Right lung (tissue), 5 donors: ENCODE results near the gene ASTN2. TPM values are rescaled to one million over a fixed set of nuclear protein-coding genes. Genes with fewer than 3 reads are reported as not detected.

Experiments
- DNase-seq, 2 donors: peaks; one replicate each; pipeline ENCODE4 v3.0.0-alpha.2; 2013
- polyA plus RNA-seq, 5 donors: library from polyadenylated mRNA; unstranded; fragments of 120-200 nt; gene quantifications; one replicate each; pipeline versions ENCODE4 v1.2.1 to v1.2.3, GENCODE V29; 2013; ENCODE audit warnings: inconsistent platforms in 1 of 5, low replicate concordance in 1 of 5; ENCODE audit not compliant: insufficient read length in 5 of 5, insufficient read depth in 1 of 5

Gene ASTN2
- polyA plus RNA-seq, 5 donors: 4.4 to 5.2 (median 4.8) TPM

DNA sequence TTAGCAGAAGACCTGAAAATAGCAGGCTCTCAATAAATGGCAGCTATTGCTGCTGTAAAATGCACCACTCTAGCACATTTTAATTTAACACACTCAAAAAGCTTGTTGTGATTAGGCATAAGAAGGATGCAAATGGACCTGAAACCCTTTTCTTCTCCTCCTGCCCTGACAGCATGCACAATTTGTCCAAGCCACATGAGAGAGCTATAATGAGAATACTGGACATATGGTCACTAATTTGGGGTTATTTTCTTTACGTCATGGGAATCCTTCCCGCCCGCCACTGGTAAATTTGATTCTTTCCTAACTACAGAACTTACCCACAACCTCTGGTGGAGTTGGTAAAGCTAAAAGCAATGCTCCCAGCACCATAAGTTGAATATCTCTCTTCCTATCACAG is 665.7 kb downstream of the ASTN2 start:
- no peak for DNase-seq

DNA sequence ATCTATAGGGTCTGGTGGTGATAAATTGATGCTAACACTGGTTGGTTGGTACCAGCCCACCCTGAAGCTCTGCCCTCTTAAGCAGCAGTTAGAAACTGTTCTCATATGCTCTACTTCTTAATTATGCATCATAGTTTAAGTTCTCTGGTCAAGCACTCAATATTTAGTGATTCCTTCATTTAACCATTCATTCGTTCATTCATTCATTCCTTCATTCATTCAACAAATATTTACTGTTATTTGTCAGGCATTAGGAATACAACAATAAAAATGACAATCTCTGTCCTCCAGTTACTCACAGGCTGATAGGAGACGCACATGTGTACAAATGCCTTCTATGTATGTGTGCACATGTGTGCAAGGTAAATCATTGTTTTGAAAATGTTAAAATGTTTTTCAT is 673.1 kb downstream of the ASTN2 start:
- DNase-seq: no peak

DNA sequence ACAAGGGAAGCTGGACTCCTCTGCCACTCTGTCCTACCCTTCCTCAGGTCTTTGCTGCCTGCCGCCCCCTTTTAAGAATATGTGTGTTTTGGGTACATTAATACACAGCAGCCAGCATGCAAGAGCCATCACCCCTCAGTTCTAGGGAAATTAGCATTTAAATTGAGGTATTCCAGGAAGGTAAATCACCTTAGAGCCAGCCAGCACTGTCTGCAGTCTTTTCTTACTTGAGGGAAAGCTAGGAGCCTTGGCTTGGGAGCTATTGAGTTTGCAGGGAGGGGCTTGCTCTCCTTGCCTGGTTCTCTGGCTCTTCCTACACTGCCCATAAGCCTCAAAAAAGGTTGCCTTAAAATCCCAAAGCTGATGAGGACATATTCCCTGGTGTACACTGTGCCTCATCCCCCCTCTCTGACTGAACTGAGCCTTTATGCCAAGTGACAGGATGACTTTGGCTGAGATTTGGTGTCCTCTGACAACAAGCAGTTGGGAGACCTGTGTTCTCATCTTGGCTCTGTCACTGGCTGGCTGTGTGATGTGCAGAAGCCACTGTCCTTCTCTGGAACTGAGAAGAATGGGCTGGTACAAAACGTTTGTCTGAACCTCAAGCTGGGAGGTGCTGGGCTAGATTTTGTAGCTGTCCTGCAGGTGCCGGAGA is 673.6 kb downstream of the ASTN2 start:
- no peak for DNase-seq

DNA sequence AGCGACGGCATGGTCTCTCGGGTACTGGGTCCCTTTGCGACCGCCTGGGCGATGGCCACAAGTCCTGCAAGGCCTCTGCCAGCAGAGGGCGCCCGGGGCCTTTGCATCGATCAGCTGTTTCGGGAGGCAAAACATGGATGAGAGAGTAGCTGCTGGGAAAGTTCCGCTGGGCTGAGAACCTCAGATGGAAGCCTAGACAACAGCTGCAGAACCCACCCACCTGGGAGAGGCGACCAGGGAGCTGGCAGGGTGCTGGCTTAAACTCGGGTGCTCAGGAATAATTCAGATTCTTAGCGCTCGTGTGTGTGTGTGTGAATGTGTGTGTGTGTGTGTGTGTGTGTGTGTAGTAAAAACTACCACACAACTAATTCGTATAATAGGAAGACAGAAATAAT is 677.7 kb downstream of the ASTN2 start:
- DNase-seq: peak; percentile 64 to 75

- no peak for DNase-seq
Measured at GRCh38 chr9:116736399-116737151, 678.3 kb downstream of the ASTN2 start.

DNA sequence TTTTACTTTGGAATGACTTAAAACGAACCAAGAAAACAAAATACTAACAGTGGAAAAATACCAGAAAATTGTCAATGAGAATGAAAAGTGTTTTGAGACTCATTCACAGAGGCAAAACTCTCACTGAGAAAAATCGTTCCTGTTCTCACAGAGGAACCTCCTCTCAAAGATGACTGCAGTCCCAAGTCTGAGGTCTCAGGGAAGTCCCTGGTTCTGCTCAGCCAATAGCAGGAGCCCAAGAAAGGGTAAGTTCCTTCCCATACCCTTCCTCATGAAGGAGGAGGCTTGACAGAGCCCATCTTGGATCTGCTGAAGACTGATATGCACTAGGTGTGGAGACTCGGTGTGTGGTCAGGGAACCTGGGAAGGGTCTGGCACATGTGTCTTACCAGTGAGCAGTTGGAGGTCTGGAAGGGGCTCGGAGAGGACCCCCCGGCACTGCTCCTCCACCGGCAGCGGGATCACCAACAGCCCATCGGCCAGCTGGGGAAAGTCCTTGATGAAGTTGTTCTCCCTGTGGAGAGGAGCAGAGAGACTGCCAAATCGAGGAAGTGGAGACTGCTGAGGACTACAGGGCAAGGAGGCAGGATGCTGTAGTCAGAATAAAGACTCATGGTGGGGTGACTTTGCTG is 681.7 kb downstream of the ASTN2 start:
- DNase-seq: no peak

DNA sequence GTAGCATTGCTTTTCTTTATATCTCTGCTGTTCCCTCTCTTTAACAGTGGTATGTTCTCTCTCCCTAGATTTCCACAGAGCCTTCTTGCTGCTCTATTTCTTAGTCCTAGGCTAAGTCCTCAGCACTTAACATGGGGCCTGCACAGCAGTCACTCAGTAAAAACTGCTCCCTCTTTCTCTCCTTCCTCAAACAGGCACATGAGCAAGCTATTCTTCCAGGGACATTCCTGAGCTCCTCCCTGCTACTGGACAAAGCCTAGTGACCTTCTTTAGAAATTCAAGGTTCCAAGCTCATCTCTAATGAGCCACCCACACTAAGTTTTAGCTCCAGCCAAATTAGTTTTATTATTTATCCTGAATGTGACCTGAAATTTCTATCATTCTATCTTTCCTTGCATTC is 688.3 kb downstream of the ASTN2 start:
- DNase-seq: no peak

GRCh38 chr9:116724123-116724522 is 690.7 kb downstream of the ASTN2 start:
- DNase-seq: no peak

- DNase-seq: no peak
Measured at GRCh38 chr9:116721944-116722343, 692.9 kb downstream of the ASTN2 start.

- DNase-seq: no peak
Measured at GRCh38 chr9:116721411-116721810, 693.4 kb downstream of the ASTN2 start.

- DNase-seq: no peak
Measured at GRCh38 chr9:116720111-116720510, 694.7 kb downstream of the ASTN2 start.

DNA sequence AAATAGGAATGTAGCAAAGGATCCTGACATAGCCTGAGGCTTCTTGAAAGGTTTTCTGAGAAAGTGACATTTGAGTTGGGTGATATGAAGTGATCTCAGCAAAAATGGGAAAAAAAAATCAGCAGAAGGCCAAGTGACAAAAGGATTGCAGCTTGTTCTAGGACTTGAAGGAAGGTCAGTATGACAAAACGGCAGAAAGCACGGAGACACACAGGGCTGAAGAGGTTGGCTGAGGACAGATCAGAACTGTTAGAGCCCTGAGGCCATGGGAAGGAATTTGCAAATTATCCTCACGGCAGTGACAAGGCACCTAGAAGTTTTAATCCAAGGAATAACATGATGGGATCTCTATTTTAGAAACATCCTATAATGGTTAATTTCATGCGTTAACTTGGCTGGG is 696.7 kb downstream of the ASTN2 start:
- DNase-seq: no peak

GRCh38 chr9:116717150-116717549 is 697.7 kb downstream of the ASTN2 start:
- DNase-seq: no peak

GRCh38 chr9:116716438-116716837 is 698.4 kb downstream of the ASTN2 start:
- no peak for DNase-seq

DNA sequence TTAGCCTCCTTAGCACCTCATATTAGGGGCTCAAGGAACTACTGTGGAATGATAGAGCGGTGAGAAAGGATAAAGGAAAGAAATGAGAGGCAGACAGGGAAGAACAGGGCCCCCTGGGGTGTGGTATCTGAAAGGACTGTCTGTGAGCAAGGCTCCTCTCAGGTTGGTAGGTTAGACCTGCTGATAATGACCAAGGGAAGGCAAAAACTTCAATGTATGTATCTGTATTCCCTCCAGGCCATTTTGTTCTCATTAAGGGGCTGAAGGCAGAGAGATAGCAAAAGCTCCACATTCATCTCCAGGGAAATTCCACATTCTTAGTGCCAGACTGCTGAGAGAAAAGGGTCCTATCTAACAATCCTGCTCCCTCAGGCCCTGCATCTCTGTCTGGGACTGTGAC is 699.1 kb downstream of the ASTN2 start:
- DNase-seq: no peak

- no peak for DNase-seq
Measured at GRCh38 chr9:116713271-116713670, 701.6 kb downstream of the ASTN2 start.

DNA sequence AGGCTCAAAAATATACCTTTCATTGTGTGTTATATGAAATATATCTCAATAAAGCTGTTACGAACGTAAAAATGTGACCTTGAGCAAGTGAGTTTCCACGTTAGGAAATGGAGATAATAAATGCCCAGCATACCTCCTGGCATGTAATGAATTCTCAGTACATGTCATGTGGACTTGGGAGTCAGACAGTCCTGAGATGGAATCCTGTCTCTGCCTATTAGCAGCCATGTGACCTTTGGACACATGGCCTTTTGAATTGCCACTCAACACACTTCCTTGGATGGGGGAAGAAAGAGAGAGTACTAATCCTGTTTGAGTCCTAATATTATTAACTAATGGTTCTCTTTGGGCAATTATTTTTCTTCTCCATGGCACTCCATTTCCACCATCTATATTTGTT is 702.1 kb downstream of the ASTN2 start:
- no peak for DNase-seq

GRCh38 chr9:116706310-116707290 is 708.3 kb downstream of the ASTN2 start:
- no peak for DNase-seq

DNA sequence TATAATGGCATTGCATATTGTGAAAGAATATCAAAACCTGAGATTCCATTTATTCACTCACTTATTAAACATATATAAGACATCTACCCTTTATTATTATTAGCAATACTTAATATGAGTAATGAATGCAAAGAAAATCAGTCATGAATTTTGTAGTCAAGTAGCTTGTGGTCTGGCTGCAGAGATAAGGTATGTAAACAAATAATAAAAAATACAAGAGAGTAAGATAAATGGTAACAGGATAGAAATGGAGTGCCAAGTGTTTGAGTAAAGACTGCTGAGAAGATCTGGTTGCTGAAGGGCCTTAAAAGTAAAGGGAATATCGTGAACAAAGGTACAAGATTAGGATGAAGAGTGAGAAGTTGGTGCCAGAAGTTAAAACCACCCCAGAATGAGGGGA is 709.3 kb downstream of the ASTN2 start:
- no peak for DNase-seq

DNA sequence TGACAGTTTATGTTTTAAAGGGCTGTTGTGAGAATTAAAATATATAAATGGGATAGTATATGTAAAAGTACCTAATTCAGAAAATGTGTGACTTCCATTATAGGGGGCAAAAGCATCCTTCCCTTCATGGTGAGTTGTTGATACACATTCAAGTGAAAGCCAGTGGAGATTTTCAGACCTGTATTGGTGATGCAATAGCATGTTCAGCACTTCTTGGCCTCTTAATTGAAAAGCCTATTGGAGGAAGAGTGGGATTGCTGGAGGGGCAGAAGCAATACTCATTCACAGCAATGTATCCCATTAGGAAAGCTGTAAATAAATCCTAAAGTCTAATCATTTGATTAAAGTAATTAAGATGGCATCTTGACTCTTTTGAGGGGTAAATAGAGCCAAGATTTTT is 710.4 kb downstream of the ASTN2 start:
- DNase-seq: no peak

- no peak for DNase-seq
Measured at GRCh38 chr9:116703634-116704033, 711.2 kb downstream of the ASTN2 start.
